H9 (cell line): Measurements from ENCODE around the gene MX2. TPM values are rescaled to one million over a fixed set of nuclear protein-coding genes. Genes with fewer than 3 reads are reported as not detected.

Source experiments
- DNase-seq: peaks from one replicate; pipeline ENCODE4 v3.0.0-alpha.2; 2017
- H2AFZ ChIP-seq: one replicate; pipeline ENCODE4 v1.6.1; 2013; ENCODE audit warnings: mild to moderate bottlenecking, low read length, control low read depth, moderate library complexity
- H2AK5ac ChIP-seq: 2 replicates; pipeline ENCODE4 v1.6.1; 2013; ENCODE audit warnings: low read length, control low read depth, mixed read lengths; ENCODE audit not compliant: insufficient read length
- H2BK120ac ChIP-seq: one replicate; pipeline ENCODE4 v1.6.1; 2013; ENCODE audit warnings: low read depth, mild to moderate bottlenecking, low read length, control low read depth, inconsistent platforms; ENCODE audit not compliant: poor library complexity, severe bottlenecking
- H2BK12ac ChIP-seq: 2 replicates; pipeline ENCODE4 v1.6.1; 2013; ENCODE audit warnings: low read length, control low read depth, mixed read lengths, low read depth; ENCODE audit not compliant: insufficient read length
- H2BK15ac ChIP-seq: 2 replicates; pipeline ENCODE4 v1.6.1; 2013; ENCODE audit warnings: low read depth, low read length, control low read depth
- H2BK20ac ChIP-seq: one replicate; pipeline ENCODE4 v1.6.1; 2013; ENCODE audit warnings: low read depth, mild to moderate bottlenecking, low read length, control low read depth, inconsistent platforms; ENCODE audit not compliant: poor library complexity, severe bottlenecking
- H2BK5ac ChIP-seq: 2 replicates; pipeline ENCODE4 v1.6.1; 2013; ENCODE audit warnings: low read length, control low read depth, mixed read lengths; ENCODE audit not compliant: insufficient read length
- H3K14ac ChIP-seq: 2 replicates; pipeline ENCODE4 v1.6.1; 2013; ENCODE audit warnings: low read length, control low read depth; ENCODE audit not compliant: insufficient read depth
- H3K18ac ChIP-seq: 2 replicates; pipeline ENCODE4 v1.6.1; 2013; ENCODE audit warnings: low read depth, mild to moderate bottlenecking, mixed read lengths, low read length, control low read depth; ENCODE audit not compliant: insufficient read length
- H3K23ac ChIP-seq: 2 replicates; pipeline ENCODE4 v1.6.1; 2013; ENCODE audit warnings: low read length, control low read depth, mixed read lengths, low read depth; ENCODE audit not compliant: insufficient read length
- H3K23me2 ChIP-seq: 2 replicates; pipeline ENCODE4 v1.6.1; 2013; ENCODE audit warnings: low read depth, mild to moderate bottlenecking, mixed read lengths, low read length, control low read depth; ENCODE audit not compliant: insufficient read length, poor library complexity, severe bottlenecking
- H3K27ac ChIP-seq: 2 replicates; pipeline ENCODE4 v1.5.1; 2013; ENCODE audit warnings: low read length, control low read depth, mixed read lengths, low read depth; ENCODE audit not compliant: insufficient read length
- H3K27me3 ChIP-seq: 2 replicates; pipeline ENCODE4 v1.6.1; 2013; ENCODE audit warnings: low read length, control low read depth, inconsistent platforms; ENCODE audit not compliant: insufficient read depth
- H3K4ac ChIP-seq: 2 replicates; pipeline ENCODE4 v1.6.1; 2013; ENCODE audit warnings: low read depth, mild to moderate bottlenecking, control low read depth, inconsistent platforms, low read length, moderate library complexity
- H3K4me1 ChIP-seq: 2 replicates; pipeline ENCODE4 v1.6.1; 2013; ENCODE audit warnings: low read length, control low read depth, inconsistent platforms; ENCODE audit not compliant: insufficient read depth
- H3K4me2 ChIP-seq: 2 replicates; pipeline ENCODE4 v1.6.1; 2013; ENCODE audit warnings: low read length, control low read depth, mixed read lengths; ENCODE audit not compliant: insufficient read length, insufficient read depth
- H3K56ac ChIP-seq: 2 replicates; pipeline ENCODE4 v1.6.1; 2013; ENCODE audit warnings: low read depth, mild to moderate bottlenecking, mixed read lengths, low read length, control low read depth; ENCODE audit not compliant: insufficient read length
- H3K79me1 ChIP-seq: 2 replicates; pipeline ENCODE4 v1.6.1; 2013; ENCODE audit warnings: low read depth, mild to moderate bottlenecking, moderate library complexity, low read length, control low read depth, inconsistent platforms; ENCODE audit not compliant: insufficient read depth, poor library complexity, severe bottlenecking
- H3K79me2 ChIP-seq: 2 replicates; pipeline ENCODE4 v1.6.1; 2013; ENCODE audit warnings: low read length, control low read depth, inconsistent platforms; ENCODE audit not compliant: insufficient read depth
- H3K9ac ChIP-seq: 2 replicates; pipeline ENCODE4 v1.6.1; 2013; ENCODE audit warnings: low read length, control low read depth, mixed read lengths; ENCODE audit not compliant: insufficient read length; ENCODE audit errors: extremely low read depth
- H3K9me3 ChIP-seq: one replicate; pipeline ENCODE4 v1.6.1; 2013; ENCODE audit warnings: low read depth, low read length, inconsistent platforms; ENCODE audit not compliant: control insufficient read depth
- H3T11ph ChIP-seq: one replicate; pipeline ENCODE4 v1.6.1; 2013; ENCODE audit warnings: mild to moderate bottlenecking, low read length, control low read depth, inconsistent platforms
- H4K20me1 ChIP-seq: one replicate; pipeline ENCODE4 v1.6.1; 2013; ENCODE audit not compliant: control insufficient read depth, insufficient read length, insufficient read depth
- H4K5ac ChIP-seq: 2 replicates; pipeline ENCODE4 v1.6.1; 2013; ENCODE audit warnings: low read depth, mild to moderate bottlenecking, mixed read lengths, low read length, control low read depth; ENCODE audit not compliant: insufficient read length
- H4K8ac ChIP-seq: replicated peaks from 2 replicates; pipeline ENCODE4 v1.6.1; 2013; ENCODE audit warnings: low read length, control low read depth, mixed read lengths, low read depth; ENCODE audit not compliant: insufficient read length
- H4K91ac ChIP-seq: 2 replicates; pipeline ENCODE4 v1.6.1; 2013; ENCODE audit warnings: low read depth, mild to moderate bottlenecking, moderate library complexity, mixed read lengths, low read length, control low read depth; ENCODE audit not compliant: insufficient read length
- H3K27ac Mint-ChIP-seq, 3 experiments: 2 replicates in 2 of 3; 3 replicates in 1 of 3; pipeline ENCODE4 v1.8.0; 2020 to 2021; ENCODE audit warnings: mixed read lengths in 3 of 3, mild to moderate bottlenecking in 1 of 3, moderate library complexity in 1 of 3
- H3K27me3 Mint-ChIP-seq: 2 replicates; pipeline ENCODE4 v1.8.0; 2021; ENCODE audit warnings: low read depth, mild to moderate bottlenecking, moderate library complexity, mixed read lengths
- H3K36me3 Mint-ChIP-seq, 3 experiments: 2 replicates in 2 of 3; 3 replicates in 1 of 3; pipeline ENCODE4 v1.8.0; 2020 to 2021; ENCODE audit warnings: low read depth in 3 of 3, mixed read lengths in 3 of 3; ENCODE audit not compliant: insufficient read depth in 1 of 3
- H3K4me1 Mint-ChIP-seq, 2 experiments: 2 replicates each; pipeline ENCODE4 v1.8.0; 2020; ENCODE audit warnings: mixed read lengths in 2 of 2
- H3K4me3 Mint-ChIP-seq, 2 experiments: 2 replicates in 1 of 2; 3 replicates in 1 of 2; pipeline ENCODE4 v1.8.0; 2020 to 2021; ENCODE audit warnings: mild to moderate bottlenecking in 2 of 2, mixed read lengths in 2 of 2, moderate library complexity in 1 of 2
- H3K9me3 Mint-ChIP-seq, 2 experiments: 2 replicates in 1 of 2; 3 replicates in 1 of 2; pipeline ENCODE4 v1.8.0; 2020; ENCODE audit warnings: mild to moderate bottlenecking in 2 of 2, mixed read lengths in 2 of 2, moderate library complexity in 1 of 2
- CTCF ChIP-seq: fragments of 200-600 bp; sonication (generic); conservative IDR thresholded peaks from 3 replicates; pipeline ENCODE4 v1.8.0; 2021; ENCODE audit warnings: antibody characterized with exemption, mild to moderate bottlenecking
- WGBS: extraction: QIAGEN DNeasy Blood & Tissue Kit; methylation state at CpG from one replicate; pipeline ENCODE4 v1.1.7; 2013; ENCODE audit warnings: missing lambda C conversion rate, low lambda C conversion rate, mixed read lengths; ENCODE audit not compliant: insufficient read length; ENCODE audit errors: extremely low coverage; 5-methylcytosine and 5-hydroxymethylcytosine counted together
- total RNA-seq: library from RNA; stranded (reverse); gene quantifications from 2 replicates; pipeline ENCODE4 v1.2.1, GENCODE V29; 2021

Gene MX2
- total RNA-seq, 1 experiment from 2014 or later, result 1.8 TPM

- H2BK20ac ChIP-seq, result no peak overlapping the region
- no peaks in the 10 kb centered on the region for H3K4me1 ChIP-seq
- no peak overlapping the region for H3K4ac ChIP-seq
- no peak overlapping the region for H4K8ac ChIP-seq
- no peak overlapping the region for H3K23ac ChIP-seq
- no peaks in the 10 kb centered on the region for H3K79me2 ChIP-seq
- H3K27me3 ChIP-seq, result no peaks in the 10 kb centered on the region
- no peak overlapping the region for H3K9ac ChIP-seq
- H2AFZ ChIP-seq, result no peak overlapping the region
- Mint-ChIP-seq H3K9me3 (peaks cover 0 to 3% of the 10 kb centered on the region in 2 experiments; a peak in 3 of 5 replicates), H3K27me3 (peaks cover 2% of the 10 kb centered on the region; the same call in 1 of the 2 replicates), H3K27ac (no peak overlapping the region), H3K36me3 (peaks cover 0 to 22% (median 5%) of the 10 kb centered on the region in 3 experiments; a peak in 3 of 7 replicates), H3K4me3 (no peak overlapping the region), H3K4me1 (peaks cover 11% of the 10 kb centered on the region in 2 experiments)
- H3K56ac ChIP-seq, result no peak overlapping the region
- H3K79me1 ChIP-seq, result no peaks in the 10 kb centered on the region
- no CpG with 5 or more reads among the region's 12 CpGs for WGBS
- H3K23me2 ChIP-seq, result no peaks in the 10 kb centered on the region
- no peak overlapping the region for H3T11ph ChIP-seq
- no peak overlapping the region for H3K27ac ChIP-seq
- H4K5ac ChIP-seq, result no peak overlapping the region
- no peak overlapping the region for H2BK15ac ChIP-seq
- no peak for TF ChIP-seq CTCF
- H2BK5ac ChIP-seq, result no peak overlapping the region
- no peaks in the 10 kb centered on the region for H4K20me1 ChIP-seq
- no peak overlapping the region for H3K4me2 ChIP-seq
- H4K91ac ChIP-seq, result no peak overlapping the region
- no peak overlapping the region for H3K14ac ChIP-seq
- H2BK12ac ChIP-seq, result no peak overlapping the region
- no peak for DNase-seq
- no peaks in the 10 kb centered on the region for H3K9me3 ChIP-seq
- H3K18ac ChIP-seq, result no peak overlapping the region
- H2AK5ac ChIP-seq, result no peak overlapping the region
- H2BK120ac ChIP-seq, result no peak overlapping the region
Observed at GRCh38 chr21:41379901-41380300, 18.1 kb downstream of the MX2 start.
